ENCODE results near the gene SAMD7. TPM values are rescaled to one million over a fixed set of nuclear protein-coding genes. Genes with fewer than 3 reads are reported as not detected.

Gene SAMD7
- total and polyA plus RNA-seq, 9 of the 15 experiments (the other 6 are each of a cell fraction or from before 2014, with no cell fraction given): not detected

DNA sequence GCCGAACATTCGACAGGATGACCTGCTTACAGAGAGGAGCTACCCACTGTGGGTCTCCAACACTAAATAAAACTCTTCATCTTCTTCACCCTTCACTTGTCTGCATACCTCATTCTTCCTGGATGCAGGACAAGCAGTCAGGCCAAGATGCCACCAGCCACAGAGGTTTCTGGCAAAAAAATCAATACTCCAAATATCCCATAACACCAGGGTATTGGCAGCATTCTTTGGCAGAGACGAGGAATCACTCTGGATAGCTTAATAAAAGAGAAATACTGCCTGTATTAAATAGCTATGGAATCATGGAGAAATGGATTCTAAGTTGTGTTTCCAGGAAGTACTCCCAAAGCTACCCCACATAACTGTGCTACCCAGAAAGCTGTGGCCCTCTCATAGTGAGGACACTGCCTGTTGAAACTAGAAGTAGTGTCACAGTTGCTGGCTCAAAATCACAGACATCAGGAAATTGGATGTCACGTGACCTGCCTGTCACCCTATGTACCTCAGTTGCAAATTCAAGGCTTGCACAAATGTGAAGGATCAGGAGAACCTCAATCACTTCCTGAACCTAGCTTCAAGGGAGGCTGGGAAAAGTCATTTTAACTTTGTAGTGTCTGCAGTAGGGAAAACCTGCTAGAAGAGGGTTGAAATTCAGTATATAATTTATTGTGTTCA is 30.7 kb upstream of the SAMD7 start (continued):
- TF ChIP-seq CBFA2T3 (IDR thresholded peaks at IDR 0.05): no peak

DNA sequence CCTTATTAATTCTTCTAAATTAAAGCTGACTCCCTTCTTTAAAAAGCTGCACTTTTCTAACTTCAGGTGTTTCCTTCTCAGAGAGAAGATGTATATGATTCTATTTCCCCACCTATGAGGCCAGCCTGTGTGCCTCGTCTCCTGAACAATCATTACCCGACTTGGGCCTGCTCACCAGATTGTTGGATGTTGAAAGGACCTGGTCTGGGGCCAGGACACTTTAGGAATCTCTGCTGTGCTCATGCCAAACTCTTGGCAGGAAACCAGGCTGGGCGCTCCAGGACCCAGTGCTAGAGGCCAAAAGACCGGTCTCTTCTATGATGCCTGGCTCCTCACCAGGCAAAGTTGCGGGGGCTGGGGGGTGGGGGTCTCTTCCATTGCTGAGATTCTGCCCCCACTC is 24.7 kb upstream of the SAMD7 start:
- no TSS peak for BruUV-seq (replicated peaks)

DNA sequence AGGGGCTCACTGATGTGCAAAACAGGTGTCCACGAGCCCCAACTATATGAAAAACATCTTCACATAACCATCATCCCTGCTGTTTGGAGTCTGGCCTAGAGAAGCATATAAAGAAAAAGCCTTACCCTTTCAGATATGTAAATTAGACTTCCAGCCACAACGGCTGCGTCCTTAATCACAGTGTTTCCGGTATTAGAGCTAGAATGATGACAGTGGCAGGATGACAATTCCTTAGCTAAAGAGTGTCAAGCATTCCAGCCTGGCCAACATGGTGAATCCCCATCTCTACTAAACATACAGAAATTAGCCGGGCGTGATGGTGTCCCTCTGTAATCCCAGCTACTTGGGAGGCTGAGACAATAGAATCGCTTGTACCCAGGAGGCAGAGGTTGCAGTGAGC is 19.5 kb upstream of the SAMD7 start:
- Histone ChIP-seq H3K9me1 (ENCODE audit: control insufficient read depth, insufficient read depth, low read length) (no peaks in the 10 kb centered on the region), H3K9ac (ENCODE audit: insufficient read depth in 1 of 2, low read depth in 2 of 2, low read length in 2 of 2) (no peak overlapping the region), H3K36me3 (ENCODE audit: control insufficient read depth, insufficient read depth, low read length) (no peaks in the 10 kb centered on the region), H3K27me3 (ENCODE audit: control insufficient read depth in 2 of 2, insufficient read depth in 2 of 2, low read length in 2 of 2) (no peaks in the 10 kb centered on the region; a peak in 3 of 5 replicates), H3K4me3 (no peak overlapping the region), H3K9me3 (replicated peaks; ENCODE audit: control insufficient read depth, insufficient read depth, low read depth, low read length) (no peaks in the 10 kb centered on the region), H3K4me2 (ENCODE audit: insufficient read depth, low read length) (no peak overlapping the region), H2AFZ (ENCODE audit: low read depth, low read length) (no peak overlapping the region), H3K27ac (ENCODE audit: extremely low read depth, low read depth, low read length) (no peak overlapping the region), H4K20me1 (replicated peaks; ENCODE audit: control insufficient read depth, insufficient read depth, low read length) (no peaks in the 10 kb centered on the region), H3K79me2 (ENCODE audit: control insufficient read depth, insufficient read depth, low read length) (no peaks in the 10 kb centered on the region), H3K4me1 (replicated peaks in 1 of 2; ENCODE audit: control insufficient read depth in 2 of 2, insufficient read depth in 2 of 2, low read length in 2 of 2) (no peaks in the 10 kb centered on the region; a peak in 1 of 5 replicates)
- BruUV-seq (replicated peaks): no TSS peak
- FAIRE-seq (no peak), DNase-seq (ENCODE audit: extremely low read depth in 1 of 4, low spot score in 3 of 4) (no peak), ATAC-seq (no peak)
- ChIA-PET POLR2A (interaction anchor here (0.6 to 1.6 kb wide), 3 partner anchors 11 to 113 kb away, joined by 3 to 4 read pairs (median 3); no protein-coding TSS in a partner anchor), CTCF (ENCODE audit: low intra/inter-chr PET ratio) (no interaction called here)
- in situ Hi-C loops (cut with MboI) (no loop called here), intact Hi-C loops (cut with micrococcal nuclease) (no loop called here)
- 26% methylated on average over 7 of the region's 7 CpGs for WGBS (ENCODE audit: insufficient coverage, low coverage, missing lambda C conversion rate)
- TF ChIP-seq RFX7 (CRISPR knock-in tag; IDR thresholded peaks at IDR 0.05) (no peak), POLR2AphosphoS5 (IDR thresholded peaks at IDR 0.05; ENCODE audit: control insufficient read depth, insufficient read depth, low read depth, low read length) (no peak), NFE2L1 (tag; IDR thresholded peaks at IDR 0.05; ENCODE audit: borderline replicate concordance, low read depth) (no peak), SMAD4 (CRISPR knock-in tag; conservative IDR thresholded peaks at IDR 0.05) (no peak), ZNF140 (CRISPR knock-in tag; IDR thresholded peaks at IDR 0.05) (no peak), ETS2 (tag; IDR thresholded peaks at IDR 0.05; ENCODE audit: borderline replicate concordance, poor library complexity, severe bottlenecking) (no peak), MED1 (CRISPR knock-in tag; IDR thresholded peaks at IDR 0.05; ENCODE audit: borderline replicate concordance) (no peak), ZNF174 (CRISPR knock-in tag; IDR thresholded peaks at IDR 0.05) (no peak), GABPB1 (CRISPR knock-in tag; IDR thresholded peaks at IDR 0.05) (no peak), MCM7 (IDR thresholded peaks at IDR 0.05) (no peak), MEF2D (tag; conservative IDR thresholded peaks at IDR 0.05; ENCODE audit: low read depth) (no peak)
- TF ChIP-seq, protein P1, sequence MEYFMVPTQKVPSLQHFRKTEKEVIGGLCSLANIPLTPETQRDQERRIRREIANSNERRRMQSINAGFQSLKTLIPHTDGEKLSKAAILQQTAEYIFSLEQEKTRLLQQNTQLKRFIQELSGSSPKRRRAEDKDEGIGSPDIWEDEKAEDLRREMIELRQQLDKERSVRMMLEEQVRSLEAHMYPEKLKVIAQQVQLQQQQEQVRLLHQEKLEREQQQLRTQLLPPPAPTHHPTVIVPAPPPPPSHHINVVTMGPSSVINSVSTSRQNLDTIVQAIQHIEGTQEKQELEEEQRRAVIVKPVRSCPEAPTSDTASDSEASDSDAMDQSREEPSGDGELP (CRISPR knock-in tag; IDR thresholded peaks at IDR 0.05; ENCODE audit: borderline replicate concordance): no peak

More for the DNA sequence above, 24.7 kb upstream of the SAMD7 start:
- no peaks in the 10 kb centered on the region for H3K79me2 ChIP-seq (ENCODE audit: control insufficient read depth, insufficient read depth, low read length)
- H3K27ac ChIP-seq (ENCODE audit: extremely low read depth, low read depth, low read length): no peak overlapping the region
- no peak for FAIRE-seq
- H3K4me2 ChIP-seq (ENCODE audit: insufficient read depth, low read length): no peak overlapping the region
- no peak overlapping the region for H2AFZ ChIP-seq (ENCODE audit: low read depth, low read length)
- no peak overlapping the region for H3K9ac ChIP-seq (ENCODE audit: insufficient read depth in 1 of 2, low read depth in 2 of 2, low read length in 2 of 2)
- H3K4me1 ChIP-seq (replicated peaks in 1 of 2; ENCODE audit: control insufficient read depth in 2 of 2, insufficient read depth in 2 of 2, low read length in 2 of 2): no peaks in the 10 kb centered on the region
- H3K9me1 ChIP-seq (ENCODE audit: control insufficient read depth, insufficient read depth, low read length): no peaks in the 10 kb centered on the region
- no peak overlapping the region for H3K4me3 ChIP-seq
- WGBS (ENCODE audit: insufficient coverage, low coverage, missing lambda C conversion rate): 12% methylated on average over 5 of the region's 5 CpGs
- intact Hi-C loops (cut with micrococcal nuclease): no loop called here
- no peak for ATAC-seq
- ChIA-PET CTCF (ENCODE audit: low intra/inter-chr PET ratio) (no interaction called here), POLR2A (interaction anchor here (1.2 kb wide), 1 partner anchor 121 kb away, joined by 3 read pairs; no protein-coding TSS in a partner anchor)
- no peaks in the 10 kb centered on the region for H3K9me3 ChIP-seq (replicated peaks; ENCODE audit: control insufficient read depth, insufficient read depth, low read depth, low read length)
- H4K20me1 ChIP-seq (replicated peaks; ENCODE audit: control insufficient read depth, insufficient read depth, low read length): no peaks in the 10 kb centered on the region
- DNase-seq (ENCODE audit: extremely low read depth in 1 of 4, low spot score in 3 of 4): no peak
- in situ Hi-C loops (cut with MboI): no loop called here
- no peaks in the 10 kb centered on the region for H3K36me3 ChIP-seq (ENCODE audit: control insufficient read depth, insufficient read depth, low read length)
- peaks cover 4 to 8% of the 10 kb centered on the region in 2 experiments; a peak in 2 of 5 replicates for H3K27me3 ChIP-seq (ENCODE audit: control insufficient read depth in 2 of 2, insufficient read depth in 2 of 2, low read length in 2 of 2)
- no peak for TF ChIP-seq NR2F6 (CRISPR knock-in tag; IDR thresholded peaks at IDR 0.05)
- TF ChIP-seq EHMT2 (IDR thresholded peaks at IDR 0.05): no peak
- no peak for TF ChIP-seq POLR2AphosphoS2 (IDR thresholded peaks at IDR 0.05; ENCODE audit: low read length)
- TF ChIP-seq XRCC5 (IDR thresholded peaks at IDR 0.05; ENCODE audit: low read depth, low read length): no peak

Data from K562 (cell line).